K562 (cell line): ENCODE results near the gene CNTN6. TPM values are rescaled to one million over a fixed set of nuclear protein-coding genes. Genes with fewer than 3 reads are reported as not detected.

Experiments
- ATAC-seq: fragments of 200-7000 bp; cut with Tn5 transposase; 3 replicates; pipeline ENCODE4 v1.9.1; 2020; ENCODE audit warnings: moderate library complexity
- BruUV-seq: library from RNA; stranded (reverse); fragments of 400-500 nt; replicated peaks from 2 replicates; lab custom pipeline; 2021; lab: Mats Ljungman, UMichigan
- CTCF ChIA-PET: fragments of 300-600 bp; formaldehyde crosslinking; extraction: SDS; loops from one replicate; lab custom pipeline; 2021; ENCODE audit warnings: low intra/inter-chr PET ratio; lab: Yijun Ruan, JAX
- POLR2A ChIA-PET: fragments of 300-600, 350-650 bp; sonication (Branson Sonifier 250); formaldehyde crosslinking; extraction: SDS; loops from one replicate; lab custom pipeline; 2021; ENCODE audit warnings: antibody characterized with exemption, inconsistent platforms; lab: Yijun Ruan, JAX
- DNase-seq, 4 experiments: peaks; one replicate each; pipeline versions ENCODE4 v3.0.0 to v3.0.0-alpha.2; 2011 to 2018; ENCODE audit warnings: low spot score in 3 of 4, mixed read lengths in 3 of 4; ENCODE audit errors: extremely low read depth in 1 of 4
- FAIRE-seq: peaks from 2 replicates; lab custom pipeline; 2011; peaks lifted over from hg19 to GRCh38; lab: Jason Lieb, UNC
- H2AFZ ChIP-seq: 2 replicates; pipeline ENCODE4 v1.6.0; 2011; ENCODE audit warnings: low read depth, low read length, control low read depth, inconsistent platforms
- H3K27ac ChIP-seq: fragments of 200-600 bp; 3 replicates; pipeline ENCODE4 v1.8.0; 2011; ENCODE audit warnings: low read depth, mild to moderate bottlenecking, control low read depth, inconsistent platforms, low read length, moderate library complexity, mixed read lengths; ENCODE audit errors: extremely low read depth
- H3K27me3 ChIP-seq, 2 experiments: fragments of 300-600 bp in 1 of 2; 2 replicates in 1 of 2; 3 replicates in 1 of 2; pipeline versions ENCODE4 v1.6.0 to v1.8.0; 2011; ENCODE audit warnings: inconsistent platforms in 2 of 2, low read length in 2 of 2, mild to moderate bottlenecking in 1 of 2, mixed read lengths in 1 of 2, moderate library complexity in 1 of 2; ENCODE audit not compliant: control insufficient read depth in 2 of 2, insufficient read depth in 2 of 2
- H3K36me3 ChIP-seq: fragments of 300-600 bp; 3 replicates; pipeline ENCODE4 v1.8.0; 2011; ENCODE audit warnings: mild to moderate bottlenecking, low read length, inconsistent platforms; ENCODE audit not compliant: control insufficient read depth, insufficient read depth
- H3K4me1 ChIP-seq, 2 experiments: fragments of 200-600 bp in 1 of 2; replicated peaks in 1 of 2; 2 replicates in 1 of 2; 3 replicates in 1 of 2; pipeline versions ENCODE4 v1.5.1 to v1.8.0; 2011; ENCODE audit warnings: inconsistent platforms in 2 of 2, low read length in 2 of 2, mild to moderate bottlenecking in 1 of 2, mixed read lengths in 1 of 2, moderate library complexity in 1 of 2; ENCODE audit not compliant: control insufficient read depth in 2 of 2, insufficient read depth in 2 of 2
- H3K4me2 ChIP-seq: 2 replicates; pipeline ENCODE4 v1.6.1; 2011; ENCODE audit warnings: low read length, control low read depth, inconsistent platforms, mixed read lengths; ENCODE audit not compliant: insufficient read depth
- H3K4me3 ChIP-seq: fragments of 200-600 bp; sonication (generic), shearing (Covaris generic); 2 replicates; pipeline ENCODE4 v1.5.1; 2016; ENCODE audit warnings: control low read depth, inconsistent platforms
- H3K79me2 ChIP-seq: fragments of 200-600 bp; 3 replicates; pipeline ENCODE4 v1.8.0; 2011; ENCODE audit warnings: low read length, inconsistent platforms; ENCODE audit not compliant: control insufficient read depth, insufficient read depth
- H3K9ac ChIP-seq, 2 experiments: 2 replicates each; pipeline versions ENCODE4 v1.6.0 to v1.6.1; 2011; ENCODE audit warnings: low read depth in 2 of 2, low read length in 2 of 2, control low read depth in 1 of 2, inconsistent platforms in 1 of 2, mild to moderate bottlenecking in 1 of 2, mixed read lengths in 1 of 2; ENCODE audit not compliant: insufficient read depth in 1 of 2
- H3K9me1 ChIP-seq: one replicate; pipeline ENCODE4 v1.6.0; 2011; ENCODE audit warnings: inconsistent platforms, mild to moderate bottlenecking, low read length, moderate library complexity; ENCODE audit not compliant: control insufficient read depth, insufficient read depth
- H3K9me3 ChIP-seq: replicated peaks from 2 replicates; pipeline ENCODE4 v1.5.1; 2011; ENCODE audit warnings: low read depth, low read length, inconsistent platforms; ENCODE audit not compliant: control insufficient read depth, insufficient read depth
- H4K20me1 ChIP-seq: replicated peaks from 2 replicates; pipeline ENCODE4 v1.6.1; 2011; ENCODE audit warnings: low read length, inconsistent platforms, mixed read lengths; ENCODE audit not compliant: control insufficient read depth, insufficient read depth
- CBX5 ChIP-seq: IDR thresholded peaks from 2 replicates; pipeline ENCODE4 v1.6.1; 2014; ENCODE audit warnings: low read depth, borderline replicate concordance
- E2F8 ChIP-seq: fragments of 450-650 bp; IDR thresholded peaks from 2 replicates; pipeline ENCODE4 v1.7.1; 2018; ENCODE audit warnings: mild to moderate bottlenecking, low read depth; ENCODE audit not compliant: partially characterized antibody
- GATAD2A ChIP-seq: fragments of 450-650 bp; IDR thresholded peaks from 2 replicates; pipeline ENCODE4 v1.6.1; 2017
- IRF2 ChIP-seq: sonication (generic); formaldehyde crosslinking; IDR thresholded peaks from 2 replicates; pipeline ENCODE4 v1.8.1; 2022; ENCODE audit warnings: mild to moderate bottlenecking, missing genetic modification reagents
- KAT2B ChIP-seq: IDR thresholded peaks from one replicate; pipeline ENCODE4 v1.6.1; 2012; ENCODE audit warnings: low read depth, mild to moderate bottlenecking, control low read depth, inconsistent platforms, low read length, moderate library complexity
- POLR2G ChIP-seq: fragments of 200-400 bp; formaldehyde crosslinking; IDR thresholded peaks from 2 replicates; pipeline ENCODE4 v1.6.1; 2017; ENCODE audit warnings: low read depth, mild to moderate bottlenecking, antibody characterized with exemption, low read length, moderate library complexity
- RUNX1 ChIP-seq: sonication (generic); IDR thresholded peaks from 2 replicates; pipeline ENCODE4 v1.6.1; 2016; ENCODE audit warnings: antibody characterized with exemption, low read depth
- TCF7L2 ChIP-seq: fragments of 150-350 bp; IDR thresholded peaks from 2 replicates; pipeline ENCODE4 v1.6.1; 2016; ENCODE audit warnings: low read depth, mild to moderate bottlenecking, low read length, moderate library complexity
- ZNF239 ChIP-seq: fragments of 250-450 bp; sonication (Bioruptor Pico); IDR thresholded peaks from 2 replicates; pipeline ENCODE4 v1.4.0; 2020; ENCODE audit warnings: mild to moderate bottlenecking
- ZNF282 ChIP-seq: sonication (generic); formaldehyde crosslinking; IDR thresholded peaks from 2 replicates; pipeline ENCODE4 v1.8.1; 2023; ENCODE audit warnings: missing genetic modification reagents
- ZNF561 ChIP-seq: fragments of 450-650 bp; formaldehyde crosslinking; conservative IDR thresholded peaks from 2 replicates; pipeline ENCODE4 v1.4.0; 2020; ENCODE audit warnings: mild to moderate bottlenecking, moderate library complexity
- WGBS: fragments of 100-300 bp; shearing (Covaris generic); methylation state at CpG from one replicate; pipeline ENCODE4 v1.1.6; 2016; ENCODE audit warnings: low coverage, mixed read lengths; ENCODE audit not compliant: insufficient coverage; ENCODE audit errors: missing lambda C conversion rate; 5-methylcytosine and 5-hydroxymethylcytosine counted together
- in situ Hi-C: fragments of 300-500 bp; cut with MboI; formaldehyde crosslinking; loops from 4 replicates; pipeline ENCODE4 v1.15.0; 2018; ENCODE audit warnings: inconsistent platforms, mixed read lengths
- intact Hi-C: fragments of 100-400 bp; cut with micrococcal nuclease; formaldehyde crosslinking; loops from 2 replicates; pipeline ENCODE4 v1.14.2; 2022
- polyA plus RNA-seq, 8 experiments: library from polyadenylated mRNA; depleted of rRNA in 4 of 8; stranded (reverse) in 5 of 8; unstranded in 3 of 8; fragments of >200 nt; fragmentation: Nextera tagmentation in 2 of 8; fragmentation: Illumina TruSeq in 1 of 8; extraction: Ambion mirVana in 2 of 8; extraction: Trizol in 1 of 8; gene quantifications; 2 replicates each; pipeline versions ENCODE4 v1.2.1 to v1.2.3, GENCODE V29; 2011 to 2014; ENCODE audit warnings: inconsistent platforms in 1 of 8, missing spikeins in 1 of 8
- total RNA-seq, 7 experiments: library from RNA; depleted of rRNA in 6 of 7; stranded (reverse); fragments of >200 nt in 6 of 7; fragmentation: Illumina TruSeq in 2 of 7; extraction: Trizol in 2 of 7; gene quantifications; 2 replicates each; pipeline versions ENCODE4 v1.2.1 to v1.2.3, GENCODE V29; 2011 to 2021; ENCODE audit warnings: low replicate concordance in 1 of 7

CNTN6 gene
- total and polyA plus RNA-seq, 9 of the 15 experiments (the other 6 are each of a cell fraction or from before 2014, with no cell fraction given) = not detected

GRCh38 chr3:1292571-1293071, 199.8 kb downstream of the CNTN6 start:
- 1% methylated on average over 3 of the region's 3 CpGs for WGBS
- no peak for FAIRE-seq
- TF ChIP-seq ZNF239 (CRISPR knock-in tag) (no peak), RUNX1 (no peak)
- Histone ChIP-seq H3K4me2 (no peak overlapping the region), H3K9me1 (no peaks in the 10 kb centered on the region), H4K20me1 (no peaks in the 10 kb centered on the region), H3K9me3 (no peaks in the 10 kb centered on the region), H3K9ac (no peak overlapping the region), H3K79me2 (no peaks in the 10 kb centered on the region), H3K27ac (no peak overlapping the region), H3K4me3 (no peak overlapping the region), H3K36me3 (no peaks in the 10 kb centered on the region), H2AFZ (no peak overlapping the region), H3K4me1 (no peaks in the 10 kb centered on the region), H3K27me3 (no peaks in the 10 kb centered on the region)
- ATAC-seq = no peak
- intact Hi-C loops = no loop called here
- DNase-seq = no peak
- CTCF ChIA-PET = no interaction called here
- POLR2A ChIA-PET = interaction anchor here (0.7 kb wide), 1 partner anchor 1898 kb away, joined by 3 read pairs; no protein-coding TSS in a partner anchor
- in situ Hi-C loops = no loop called here
- BruUV-seq = no TSS peak

GRCh38 chr3:1294586-1294985, 201.8 kb downstream of the CNTN6 start:
- Histone ChIP-seq H2AFZ (no peak overlapping the region), H3K4me2 (no peak overlapping the region), H3K36me3 (no peaks in the 10 kb centered on the region), H3K79me2 (no peaks in the 10 kb centered on the region), H3K27ac (no peak overlapping the region), H3K4me3 (no peak overlapping the region), H4K20me1 (no peaks in the 10 kb centered on the region), H3K27me3 (no peaks in the 10 kb centered on the region), H3K9me1 (no peaks in the 10 kb centered on the region), H3K4me1 (no peaks in the 10 kb centered on the region), H3K9ac (no peak overlapping the region), H3K9me3 (no peaks in the 10 kb centered on the region)
- ATAC-seq = no peak
- no peak for DNase-seq
- BruUV-seq = no TSS peak
- POLR2A ChIA-PET = no interaction called here
- TF ChIP-seq KAT2B (no peak), TCF7L2 (no peak), E2F8 (no peak), POLR2G (no peak), GATAD2A (no peak), IRF2 (CRISPR knock-in tag) (no peak), ZNF282 (CRISPR knock-in tag) (no peak), CBX5 (no peak), ZNF561 (CRISPR knock-in tag) (no peak)
- in situ Hi-C loops = no loop called here
- no peak for FAIRE-seq
- CTCF ChIA-PET = no interaction called here
- 2% methylated on average over 5 of the region's 5 CpGs for WGBS
- intact Hi-C loops = no loop called here
